Measurements from ENCODE around the gene SRPK2.

DNA sequence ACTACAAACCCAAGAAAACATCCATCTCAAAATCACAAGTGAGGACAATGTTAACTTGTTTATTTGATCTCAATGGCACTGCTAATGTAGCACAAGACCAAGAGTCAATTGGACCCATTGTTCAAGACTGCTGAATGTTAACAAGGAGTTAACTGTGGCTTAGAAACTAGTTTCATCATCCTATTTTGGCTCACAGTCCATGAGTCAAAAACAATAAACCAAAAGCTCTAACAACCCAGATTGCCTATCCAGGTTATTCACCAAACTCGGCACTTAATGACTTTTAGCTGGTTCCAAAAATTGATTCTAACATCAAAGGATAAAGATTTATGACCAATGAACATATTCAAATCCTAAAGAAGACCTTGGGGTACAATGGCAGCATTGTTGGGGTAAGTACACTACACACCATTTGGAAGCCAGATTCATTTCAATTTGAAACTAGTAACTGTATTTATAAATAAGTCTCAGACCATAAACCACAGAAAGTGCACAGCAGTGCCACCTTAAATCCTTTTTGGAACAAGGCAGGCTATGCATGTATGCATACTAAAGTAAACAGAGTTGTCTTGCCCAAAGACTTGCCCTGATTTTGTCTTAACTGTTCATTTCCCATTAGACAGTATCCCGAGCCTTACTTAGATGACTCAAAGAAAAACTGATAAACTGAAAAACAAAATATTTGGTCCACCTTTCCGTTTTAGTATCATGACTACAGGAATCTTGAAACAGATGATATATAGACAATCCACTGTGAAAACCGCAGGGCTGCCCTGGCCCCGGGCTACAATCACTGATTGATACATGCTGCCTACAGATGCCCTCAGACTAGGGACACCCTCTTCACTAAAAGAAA, 84.5 kb downstream of the SRPK2 start:
- TF ChIP-seq, protein P1, sequence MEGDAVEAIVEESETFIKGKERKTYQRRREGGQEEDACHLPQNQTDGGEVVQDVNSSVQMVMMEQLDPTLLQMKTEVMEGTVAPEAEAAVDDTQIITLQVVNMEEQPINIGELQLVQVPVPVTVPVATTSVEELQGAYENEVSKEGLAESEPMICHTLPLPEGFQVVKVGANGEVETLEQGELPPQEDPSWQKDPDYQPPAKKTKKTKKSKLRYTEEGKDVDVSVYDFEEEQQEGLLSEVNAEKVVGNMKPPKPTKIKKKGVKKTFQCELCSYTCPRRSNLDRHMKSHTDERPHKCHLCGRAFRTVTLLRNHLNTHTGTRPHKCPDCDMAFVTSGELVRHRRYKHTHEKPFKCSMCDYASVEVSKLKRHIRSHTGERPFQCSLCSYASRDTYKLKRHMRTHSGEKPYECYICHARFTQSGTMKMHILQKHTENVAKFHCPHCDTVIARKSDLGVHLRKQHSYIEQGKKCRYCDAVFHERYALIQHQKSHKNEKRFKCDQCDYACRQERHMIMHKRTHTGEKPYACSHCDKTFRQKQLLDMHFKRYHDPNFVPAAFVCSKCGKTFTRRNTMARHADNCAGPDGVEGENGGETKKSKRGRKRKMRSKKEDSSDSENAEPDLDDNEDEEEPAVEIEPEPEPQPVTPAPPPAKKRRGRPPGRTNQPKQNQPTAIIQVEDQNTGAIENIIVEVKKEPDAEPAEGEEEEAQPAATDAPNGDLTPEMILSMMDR (IDR thresholded peaks at IDR 0.05), result no peak
- TF ChIP-seq POLR2A (IDR thresholded peaks at IDR 0.05), result no peak
